PFSK-1 (cell line): ENCODE results near the gene TMEM129.

ENCODE experiments used
- POLR2AphosphoS5 ChIP-seq: IDR thresholded peaks from 2 replicates; pipeline ENCODE4 v1.6.1; 2012; ENCODE audit warnings: low read depth, mild to moderate bottlenecking, control low read depth, low read length, moderate library complexity
- REST ChIP-seq, 2 experiments: IDR thresholded peaks; 2 replicates each; pipeline versions ENCODE4 v1.6.1 to v1.8.0; 2011 to 2012; ENCODE audit warnings: low read depth in 2 of 2, low read length in 2 of 2, control low read depth in 1 of 2, inconsistent platforms in 1 of 2, mild to moderate bottlenecking in 1 of 2, moderate library complexity in 1 of 2; ENCODE audit not compliant: insufficient read depth in 1 of 2
- SIN3A ChIP-seq: IDR thresholded peaks from 2 replicates; pipeline ENCODE4 v1.6.1; 2012; ENCODE audit warnings: mild to moderate bottlenecking, low read length, moderate library complexity, borderline replicate concordance; ENCODE audit not compliant: insufficient read depth
- TAF1 ChIP-seq: IDR thresholded peaks from 2 replicates; pipeline ENCODE4 v1.6.1; 2012; ENCODE audit warnings: low read length, control low read depth, borderline replicate concordance; ENCODE audit not compliant: insufficient read depth

GRCh38 chr4:1726146-1726934, 5.2 kb upstream of the TMEM129 start:
- TF ChIP-seq TAF1 (no peak), REST (IDR thresholded peaks at IDR 0.05; ENCODE audit: insufficient read depth in 1 of 2, low read depth in 2 of 2, low read length in 2 of 2) (no peak), POLR2AphosphoS5 (no peak), SIN3A (no peak)
